ENCODE results near the gene ZNF414.

Gene ZNF414

GRCh38 chr19:8461891-8462290, 52.1 kb downstream of the ZNF414 start:
- no peak for DNase-seq

- no peak for DNase-seq
These were observed 52.6 kb downstream of the ZNF414 start for GRCh38 chr19:8461376-8461775.

- no peak for DNase-seq
These were observed 53.3 kb downstream of the ZNF414 start for GRCh38 chr19:8460516-8461298.
